Testis (tissue), 3 donors: ENCODE results near the gene IKZF3. TPM values are rescaled to one million over a fixed set of nuclear protein-coding genes. Genes with fewer than 3 reads are reported as not detected.

Source experiments
- DNase-seq: peaks from one replicate; pipeline ENCODE4 v3.0.0-alpha.2; 2019
- H3K27ac ChIP-seq, 2 donors: fragments of 200-600 bp; sonication (generic); one replicate each; pipeline ENCODE4 v1.5.1; 2019
- H3K27me3 ChIP-seq: fragments of 200-600 bp; sonication (generic); one replicate; pipeline ENCODE4 v1.5.1; 2019
- H3K36me3 ChIP-seq: fragments of 200-600 bp; sonication (generic); one replicate; pipeline ENCODE4 v1.5.1; 2017; ENCODE audit warnings: low read depth; ENCODE audit errors: missing control alignments
- H3K4me1 ChIP-seq: fragments of 200-600 bp; sonication (generic); one replicate; pipeline ENCODE4 v1.5.1; 2019
- H3K4me3 ChIP-seq, 2 donors: fragments of 200-600 bp; sonication (generic); one replicate each; pipeline ENCODE4 v1.5.1; 2017 to 2019
- H3K9me3 ChIP-seq: fragments of 200-600 bp; sonication (generic); one replicate; pipeline ENCODE4 v1.5.1; 2017
- POLR2A ChIP-seq: fragments of 450-650 bp; IDR thresholded peaks from one replicate; pipeline ENCODE4 v1.6.1; 2017; ENCODE audit warnings: antibody characterized with exemption, mild to moderate bottlenecking, moderate library complexity
- WGBS, 2 donors: methylation state at CpG; one replicate each; pipeline ENCODE4 v1.1.5; 2018; 5-methylcytosine and 5-hydroxymethylcytosine counted together
- intact Hi-C: fragments of 100-400 bp; cut with DNase I; formaldehyde crosslinking; loops from one replicate; pipeline ENCODE4 v1.15.1; 2023; ENCODE audit warnings: low total_unique reads
- polyA plus RNA-seq: library from polyadenylated mRNA; stranded (reverse); fragments of 350-450 nt; fragmentation: Illumina TruSeq; extraction: RNeasy Lipid Tissue Mini Kit (QIAGEN cat#74804); gene quantifications from one replicate; pipeline ENCODE4 v1.2.3, GENCODE V29; 2014; ENCODE audit warnings: low read depth, low replicate concordance; ENCODE audit not compliant: insufficient read depth
- total RNA-seq, 2 donors: library from RNA; depleted of rRNA; stranded (reverse); fragments of >200 nt; gene quantifications; one replicate each; pipeline ENCODE4 v1.2.3, GENCODE V29; 2016
- TF ChIP-seq, protein P1 (sequence below), 3 experiments: fragments of 450-650 bp in 2 of 3; fragments of 200-600 bp in 1 of 3; sonication (generic) in 1 of 3; IDR thresholded peaks; one replicate each; pipeline ENCODE4 v1.5.1; 2016 to 2019; ENCODE audit warnings: antibody characterized with exemption in 3 of 3, mild to moderate bottlenecking in 2 of 3, moderate library complexity in 1 of 3

Gene IKZF3
- total and polyA plus RNA-seq, 3 donors from 2014 or later, result 1.9 to 3.8 (median 3.4) TPM

DNA sequence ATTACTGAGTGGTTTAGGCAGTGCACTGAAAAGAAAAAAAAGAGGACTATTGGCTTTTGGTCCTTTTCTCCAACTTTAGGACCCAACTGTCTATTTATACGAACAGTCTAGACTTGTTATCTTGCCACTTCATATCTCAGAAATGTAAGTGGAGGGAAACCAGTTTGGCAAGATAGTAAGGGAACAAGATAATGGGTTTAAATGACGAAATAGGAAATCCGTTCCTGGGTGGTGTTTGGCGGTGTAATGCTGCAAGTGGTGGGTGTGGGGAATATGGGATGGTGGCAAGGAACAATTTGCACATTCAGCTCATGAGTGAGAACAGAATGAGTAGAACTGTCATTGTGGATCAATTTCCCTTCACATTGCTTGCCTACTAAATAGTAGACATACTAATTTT lies 81.6 kb downstream of the IKZF3 start:
- WGBS, 2 donors, result 51 to 59% methylated on average over 4 of the region's 4 CpGs
- no peaks in the 10 kb centered on the region for H3K27me3 ChIP-seq
- no peak for DNase-seq

GRCh38 chr17:39781861-39782213 lies 82.3 kb downstream of the IKZF3 start:
- no peak for TF ChIP-seq POLR2A
- TF ChIP-seq, protein P1, sequence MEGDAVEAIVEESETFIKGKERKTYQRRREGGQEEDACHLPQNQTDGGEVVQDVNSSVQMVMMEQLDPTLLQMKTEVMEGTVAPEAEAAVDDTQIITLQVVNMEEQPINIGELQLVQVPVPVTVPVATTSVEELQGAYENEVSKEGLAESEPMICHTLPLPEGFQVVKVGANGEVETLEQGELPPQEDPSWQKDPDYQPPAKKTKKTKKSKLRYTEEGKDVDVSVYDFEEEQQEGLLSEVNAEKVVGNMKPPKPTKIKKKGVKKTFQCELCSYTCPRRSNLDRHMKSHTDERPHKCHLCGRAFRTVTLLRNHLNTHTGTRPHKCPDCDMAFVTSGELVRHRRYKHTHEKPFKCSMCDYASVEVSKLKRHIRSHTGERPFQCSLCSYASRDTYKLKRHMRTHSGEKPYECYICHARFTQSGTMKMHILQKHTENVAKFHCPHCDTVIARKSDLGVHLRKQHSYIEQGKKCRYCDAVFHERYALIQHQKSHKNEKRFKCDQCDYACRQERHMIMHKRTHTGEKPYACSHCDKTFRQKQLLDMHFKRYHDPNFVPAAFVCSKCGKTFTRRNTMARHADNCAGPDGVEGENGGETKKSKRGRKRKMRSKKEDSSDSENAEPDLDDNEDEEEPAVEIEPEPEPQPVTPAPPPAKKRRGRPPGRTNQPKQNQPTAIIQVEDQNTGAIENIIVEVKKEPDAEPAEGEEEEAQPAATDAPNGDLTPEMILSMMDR (IDR thresholded peaks at IDR 0.05), result no peak

More for the DNA sequence above, 81.6 kb downstream of the IKZF3 start:
- Histone ChIP-seq H3K4me3 (no peak overlapping the region), H3K27ac (no peak overlapping the region), H3K4me1 (no peaks in the 10 kb centered on the region), H3K36me3 (no peaks in the 10 kb centered on the region), H3K9me3 (no peaks in the 10 kb centered on the region)
- intact Hi-C loops, result no loop called here
- TF ChIP-seq, protein P1 (IDR thresholded peaks at IDR 0.05), result no peak
- TF ChIP-seq POLR2A, result no peak

GRCh38 chr17:39781031-39781860 lies 82.9 kb downstream of the IKZF3 start:
- Histone ChIP-seq H3K4me3 (no peak overlapping the region), H3K9me3 (no peaks in the 10 kb centered on the region), H3K27ac (no peak overlapping the region), H3K36me3 (no peaks in the 10 kb centered on the region), H3K27me3 (no peaks in the 10 kb centered on the region), H3K4me1 (no peaks in the 10 kb centered on the region)
- intact Hi-C loops, result no loop called here
- TF ChIP-seq, protein P1 (IDR thresholded peaks at IDR 0.05), result no peak
- TF ChIP-seq POLR2A, result no peak
- WGBS, 2 donors, result 51 to 59% methylated on average over 6 of the region's 6 CpGs
- DNase-seq, result no peak

More at GRCh38 chr17:39781861-39782213, 82.3 kb downstream of the IKZF3 start:
- no peak for DNase-seq
- no peaks in the 10 kb centered on the region for H3K36me3 ChIP-seq
- intact Hi-C loops, result no loop called here
- no peak overlapping the region for H3K4me3 ChIP-seq
- H3K4me1 ChIP-seq, result no peaks in the 10 kb centered on the region
- no peaks in the 10 kb centered on the region for H3K27me3 ChIP-seq
- 74 to 93% methylated on average over 2 of the region's 2 CpGs for WGBS, 2 donors
- no peak overlapping the region for H3K27ac ChIP-seq
- no peaks in the 10 kb centered on the region for H3K9me3 ChIP-seq

- Histone ChIP-seq H3K27ac (no peak overlapping the region), H3K4me3 (no peak overlapping the region)
- DNase-seq, result no peak
These were observed 86.4 kb downstream of the IKZF3 start for GRCh38 chr17:39777534-39778365.

More at GRCh38 chr17:39777534-39778365, 86.4 kb downstream of the IKZF3 start:
- intact Hi-C loops, result no loop called here
- H3K36me3 ChIP-seq, result no peaks in the 10 kb centered on the region
- TF ChIP-seq POLR2A, result no peak
- TF ChIP-seq, protein P1 (IDR thresholded peaks at IDR 0.05), result no peak
- 67 to 73% methylated on average over 11 of the region's 11 CpGs for WGBS, 2 donors
- no peaks in the 10 kb centered on the region for H3K27me3 ChIP-seq
- no peaks in the 10 kb centered on the region for H3K4me1 ChIP-seq
- H3K9me3 ChIP-seq, result no peaks in the 10 kb centered on the region
